A673 (cell line): ENCODE results near the gene EFCAB8. TPM values are rescaled to one million over a fixed set of nuclear protein-coding genes. Genes with fewer than 3 reads are reported as not detected.

Source experiments
- BruUV-seq: library from RNA; stranded (reverse); fragments of 400-500 nt; replicated peaks from 2 replicates; lab custom pipeline; 2021; lab: Mats Ljungman, UMichigan
- CTCF ChIA-PET: fragments of 300-600 bp; sonication (Branson Sonifier 250); formaldehyde crosslinking; loops from one replicate; lab custom pipeline; 2022; ENCODE audit warnings: antibody characterized with exemption; lab: Charles Lee
- POLR2A ChIA-PET: fragments of 300-600 bp; sonication (Branson Sonifier 250); formaldehyde crosslinking; loops from one replicate; lab custom pipeline; 2022; ENCODE audit warnings: antibody characterized with exemption; ENCODE audit not compliant: low non-redundant PET; lab: Charles Lee
- DNase-seq: peaks from one replicate; pipeline ENCODE4 v3.0.0-alpha.2; 2015; ENCODE audit warnings: low spot score
- H3K27ac ChIP-seq: fragments of 200-600 bp; sonication (generic); 2 replicates; pipeline ENCODE4 v1.5.1; 2016; ENCODE audit warnings: mixed run types, low read depth, mild to moderate bottlenecking, mixed read lengths, antibody characterized with exemption, low read length; ENCODE audit not compliant: poor library complexity, severe bottlenecking
- H3K27me3 ChIP-seq: fragments of 200-600 bp; sonication (generic); replicated peaks from 2 replicates; pipeline ENCODE4 v1.6.1; 2017; ENCODE audit warnings: mixed run types, low read depth, mild to moderate bottlenecking, mixed read lengths, antibody characterized with exemption, low read length; ENCODE audit not compliant: insufficient read depth, poor library complexity
- H3K36me3 ChIP-seq: fragments of 200-600 bp; sonication (generic); 2 replicates; pipeline ENCODE4 v1.6.1; 2016; ENCODE audit warnings: mixed run types, mild to moderate bottlenecking, mixed read lengths, antibody characterized with exemption, low read length; ENCODE audit not compliant: insufficient read depth, poor library complexity, severe bottlenecking
- H3K4me1 ChIP-seq: fragments of 200-600 bp; sonication (generic); 2 replicates; pipeline ENCODE4 v1.6.1; 2017; ENCODE audit warnings: mixed run types, mild to moderate bottlenecking, mixed read lengths, antibody characterized with exemption, low read length; ENCODE audit not compliant: insufficient read depth, poor library complexity, severe bottlenecking
- H3K4me3 ChIP-seq: fragments of 200-600 bp; sonication (generic); 2 replicates; pipeline ENCODE4 v1.5.1; 2016; ENCODE audit warnings: low read depth, mixed run types, mild to moderate bottlenecking, mixed read lengths, low read length; ENCODE audit not compliant: poor library complexity, severe bottlenecking
- H3K9me3 ChIP-seq: fragments of 200-600 bp; sonication (generic); 2 replicates; pipeline ENCODE4 v1.6.1; 2016; ENCODE audit warnings: mixed run types, low read depth, mild to moderate bottlenecking, mixed read lengths, antibody characterized with exemption, low read length; ENCODE audit not compliant: poor library complexity, severe bottlenecking
- EZH2 ChIP-seq: fragments of 200-600 bp; sonication (generic); IDR thresholded peaks from 2 replicates; pipeline ENCODE4 v1.6.1; 2017; ENCODE audit warnings: borderline replicate concordance, low read depth, mild to moderate bottlenecking, mixed read lengths, antibody characterized with exemption, low read length; ENCODE audit not compliant: poor library complexity, severe bottlenecking
- intact Hi-C: fragments of 100-400 bp; cut with micrococcal nuclease; formaldehyde crosslinking; loops from one replicate; pipeline ENCODE4 v1.10.0; 2022; ENCODE audit not compliant: unreplicated experiment
- total RNA-seq: library from RNA; stranded (reverse); gene quantifications from 2 replicates; pipeline ENCODE4 v1.2.3, GENCODE V29; 2021
- TF ChIP-seq, protein P1 (sequence below): fragments of 300-800, 200-600 bp; sonication (generic); conservative IDR thresholded peaks from 2 replicates; pipeline ENCODE4 v1.5.1; 2017; ENCODE audit warnings: low read depth, mild to moderate bottlenecking, antibody characterized with exemption, low read length, moderate library complexity, mixed read lengths

EFCAB8 gene
- total RNA-seq, 1 experiment from 2014 or later = not detected

DNA sequence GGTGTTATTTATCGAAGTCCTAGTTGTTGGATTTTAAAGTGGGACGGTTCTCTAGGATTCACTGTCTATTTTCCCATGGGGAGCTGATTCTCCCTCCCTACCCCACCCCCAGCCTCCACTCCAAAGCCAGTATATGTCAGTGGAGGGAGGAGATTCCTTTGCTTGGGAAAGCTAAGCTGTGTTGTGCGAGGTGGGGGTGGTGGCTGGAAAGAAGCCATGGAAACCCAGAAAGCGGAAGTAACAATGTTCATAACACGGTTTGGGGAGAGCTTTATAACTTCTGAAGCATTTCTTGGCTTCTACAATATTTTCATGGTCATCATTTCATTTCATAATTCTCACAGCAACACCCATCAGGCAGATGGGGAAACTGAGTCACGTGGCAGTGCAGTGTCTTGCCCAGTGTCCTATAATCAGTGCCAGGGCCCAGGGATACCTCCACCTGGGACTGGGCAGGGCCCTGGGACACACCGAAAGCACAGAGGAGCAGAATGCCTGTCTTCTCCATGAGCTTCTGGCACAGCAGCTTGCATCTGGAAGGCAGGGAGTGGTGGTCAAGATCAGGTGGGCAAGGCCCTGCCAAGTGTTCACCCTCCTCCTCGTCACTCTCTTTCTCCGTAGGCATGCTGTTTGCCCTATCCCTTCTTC is 141.0 kb downstream of the EFCAB8 start:
- no peaks in the 10 kb centered on the region for H3K9me3 ChIP-seq
- no peaks in the 10 kb centered on the region for H3K27me3 ChIP-seq
- intact Hi-C loops = no loop called here
- H3K27ac ChIP-seq = no peak overlapping the region
- H3K36me3 ChIP-seq = no peaks in the 10 kb centered on the region
- no peak for DNase-seq
- TF ChIP-seq, protein P1, sequence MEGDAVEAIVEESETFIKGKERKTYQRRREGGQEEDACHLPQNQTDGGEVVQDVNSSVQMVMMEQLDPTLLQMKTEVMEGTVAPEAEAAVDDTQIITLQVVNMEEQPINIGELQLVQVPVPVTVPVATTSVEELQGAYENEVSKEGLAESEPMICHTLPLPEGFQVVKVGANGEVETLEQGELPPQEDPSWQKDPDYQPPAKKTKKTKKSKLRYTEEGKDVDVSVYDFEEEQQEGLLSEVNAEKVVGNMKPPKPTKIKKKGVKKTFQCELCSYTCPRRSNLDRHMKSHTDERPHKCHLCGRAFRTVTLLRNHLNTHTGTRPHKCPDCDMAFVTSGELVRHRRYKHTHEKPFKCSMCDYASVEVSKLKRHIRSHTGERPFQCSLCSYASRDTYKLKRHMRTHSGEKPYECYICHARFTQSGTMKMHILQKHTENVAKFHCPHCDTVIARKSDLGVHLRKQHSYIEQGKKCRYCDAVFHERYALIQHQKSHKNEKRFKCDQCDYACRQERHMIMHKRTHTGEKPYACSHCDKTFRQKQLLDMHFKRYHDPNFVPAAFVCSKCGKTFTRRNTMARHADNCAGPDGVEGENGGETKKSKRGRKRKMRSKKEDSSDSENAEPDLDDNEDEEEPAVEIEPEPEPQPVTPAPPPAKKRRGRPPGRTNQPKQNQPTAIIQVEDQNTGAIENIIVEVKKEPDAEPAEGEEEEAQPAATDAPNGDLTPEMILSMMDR = no peak
- POLR2A ChIA-PET = no interaction called here
- H3K4me1 ChIP-seq = no peaks in the 10 kb centered on the region
- no TSS peak for BruUV-seq
- no peak overlapping the region for H3K4me3 ChIP-seq
- CTCF ChIA-PET = no interaction called here

DNA sequence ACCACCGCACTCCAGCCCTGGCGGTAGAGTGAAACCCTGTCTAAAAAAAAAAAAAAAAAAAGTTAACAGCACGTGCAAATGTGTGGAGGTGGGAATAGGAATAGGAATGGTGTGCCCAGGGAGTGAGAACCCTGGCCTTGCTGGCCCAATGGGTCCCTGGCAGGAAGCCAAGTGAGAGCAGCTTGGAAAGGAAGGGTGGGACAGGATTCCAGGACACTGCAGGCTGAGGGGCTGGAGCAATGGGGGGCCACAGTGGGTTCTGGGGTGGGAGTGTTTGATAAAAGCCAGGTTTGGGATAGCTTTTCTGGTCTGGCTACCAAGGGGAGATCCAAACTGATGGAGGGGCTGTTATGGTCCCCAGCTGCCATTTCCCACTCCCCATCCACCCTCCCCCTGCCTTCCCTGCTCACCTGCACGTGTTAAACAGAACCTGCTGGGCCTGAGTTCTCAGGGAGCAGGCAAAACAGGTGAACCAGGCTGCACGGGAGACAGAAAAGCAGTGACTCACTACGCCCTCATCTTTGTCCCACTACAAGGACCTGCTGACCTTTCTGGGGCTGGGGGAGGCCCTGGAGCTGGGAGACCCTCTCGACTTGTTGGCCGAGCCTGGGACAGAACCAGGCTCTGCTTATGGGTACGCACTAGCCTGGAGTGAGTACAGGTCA is 142.2 kb downstream of the EFCAB8 start:
- Histone ChIP-seq H3K36me3 (no peaks in the 10 kb centered on the region), H3K4me3 (no peak overlapping the region), H3K9me3 (no peaks in the 10 kb centered on the region), H3K27ac (no peak overlapping the region), H3K27me3 (no peaks in the 10 kb centered on the region), H3K4me1 (no peaks in the 10 kb centered on the region)
- DNase-seq = no peak
- intact Hi-C loops = no loop called here
- no peak for TF ChIP-seq EZH2
- CTCF ChIA-PET = no interaction called here
- POLR2A ChIA-PET = no interaction called here
- no TSS peak for BruUV-seq

DNA sequence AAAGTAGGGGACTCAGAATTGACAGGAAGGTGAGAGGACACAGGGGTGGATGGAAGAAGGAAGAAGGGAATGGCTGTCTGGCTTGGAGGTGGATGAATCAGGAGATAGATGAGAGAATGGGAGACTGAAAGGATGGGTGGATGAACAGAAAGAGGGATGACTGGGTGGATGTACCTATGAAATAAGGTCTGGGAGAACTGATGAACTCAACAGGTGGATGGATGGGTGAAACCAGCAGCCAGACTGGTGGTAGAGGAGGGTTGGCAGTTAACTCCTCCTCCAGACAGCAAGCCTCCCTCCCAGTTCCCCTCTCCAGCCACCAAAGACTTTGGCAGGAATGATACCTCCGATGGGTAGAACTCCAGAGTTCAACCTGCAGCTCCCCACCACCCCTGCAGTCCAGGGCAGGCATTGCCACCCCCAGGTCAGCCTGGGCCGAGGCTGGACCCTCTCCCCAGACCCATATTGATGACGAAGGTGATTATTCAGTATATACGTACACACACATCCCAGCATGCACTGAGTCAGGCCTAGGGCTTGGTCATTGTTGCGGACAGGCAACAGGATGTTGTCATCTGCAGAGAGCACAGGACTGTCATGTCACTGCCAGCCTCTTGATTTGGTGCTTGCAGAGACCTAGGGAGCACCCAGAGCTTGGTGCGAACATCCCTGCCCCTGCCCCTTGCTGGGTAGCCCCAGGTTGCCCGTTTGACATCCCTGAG is 143.5 kb downstream of the EFCAB8 start:
- H3K36me3 ChIP-seq = no peaks in the 10 kb centered on the region
- H3K4me1 ChIP-seq = no peaks in the 10 kb centered on the region
- H3K9me3 ChIP-seq = no peaks in the 10 kb centered on the region
- no peaks in the 10 kb centered on the region for H3K27me3 ChIP-seq
- intact Hi-C loops = no loop called here
- no peak for TF ChIP-seq EZH2
- TF ChIP-seq, protein P1 = no peak
- H3K27ac ChIP-seq = no peak overlapping the region
- no peak overlapping the region for H3K4me3 ChIP-seq
- no TSS peak for BruUV-seq
- ChIA-PET CTCF (no interaction called here), POLR2A (no interaction called here)
- no peak for DNase-seq
